Activated naive CD8-positive, alpha-beta T cell treated with anti-CD3 and anti-CD28 coated beads for 36 hours (primary cell): ENCODE data around the gene IPPK. TPM values are rescaled to one million over a fixed set of nuclear protein-coding genes. Genes with fewer than 3 reads are reported as not detected.
"Not testable (repeated sequence)": the region's sequence is repeated elsewhere in the genome, so short reads cannot be mapped to it uniquely, and the experiment has no call there.

Experiments used
- DNase-seq: peaks from one replicate; pipeline ENCODE4 v3.0.0; 2021
- H3K27ac Mint-ChIP-seq: one replicate; pipeline ENCODE4 v1.8.0; 2022; ENCODE audit warnings: mild to moderate bottlenecking, moderate library complexity, mixed read lengths
- H3K27me3 Mint-ChIP-seq: one replicate; pipeline ENCODE4 v1.8.0; 2022; ENCODE audit warnings: mild to moderate bottlenecking, mixed read lengths
- H3K36me3 Mint-ChIP-seq: one replicate; pipeline ENCODE4 v1.8.0; 2021; ENCODE audit warnings: mild to moderate bottlenecking, mixed read lengths
- H3K4me1 Mint-ChIP-seq: one replicate; pipeline ENCODE4 v1.8.0; 2021; ENCODE audit warnings: mixed read lengths
- H3K4me3 Mint-ChIP-seq: one replicate; pipeline ENCODE4 v1.8.0; 2022; ENCODE audit warnings: mild to moderate bottlenecking, moderate library complexity, mixed read lengths
- H3K9me3 Mint-ChIP-seq: one replicate; pipeline ENCODE4 v1.8.0; 2022; ENCODE audit warnings: mixed read lengths
- total RNA-seq, 2 experiments: library from RNA; stranded (reverse); gene quantifications; one replicate each; pipeline ENCODE4 v1.2.3, GENCODE V29; 2021

IPPK gene
- total RNA-seq, 2 experiments from 2014 or later, result 13.0 to 13.9 TPM

DNA sequence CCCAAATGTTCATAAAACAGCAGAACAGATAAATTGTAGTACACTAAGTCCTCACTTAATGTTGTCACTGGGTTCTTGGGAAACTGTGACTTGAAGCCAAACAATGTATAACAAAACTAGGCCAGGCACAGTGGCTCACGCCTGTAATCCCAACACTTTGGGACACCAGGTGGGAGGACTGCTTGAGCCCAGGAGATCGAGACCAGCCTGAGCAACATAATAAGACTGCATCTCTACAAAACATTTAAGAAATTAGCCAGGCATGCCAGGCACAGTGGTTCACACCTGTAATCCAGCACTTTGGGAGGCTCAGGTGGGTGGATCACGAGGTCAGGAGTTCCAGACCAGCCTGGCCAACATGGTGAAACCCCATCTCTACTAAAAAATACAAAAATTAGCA, 46.0 kb downstream of the IPPK start:
- H3K27ac Mint-ChIP-seq, DNase-seq, H3K4me1 Mint-ChIP-seq, H3K4me3 Mint-ChIP-seq, H3K9me3 Mint-ChIP-seq, H3K27me3 Mint-ChIP-seq: not testable (repeated sequence)
- H3K36me3 Mint-ChIP-seq, result peaks cover 22% of the 10 kb centered on the region

DNA sequence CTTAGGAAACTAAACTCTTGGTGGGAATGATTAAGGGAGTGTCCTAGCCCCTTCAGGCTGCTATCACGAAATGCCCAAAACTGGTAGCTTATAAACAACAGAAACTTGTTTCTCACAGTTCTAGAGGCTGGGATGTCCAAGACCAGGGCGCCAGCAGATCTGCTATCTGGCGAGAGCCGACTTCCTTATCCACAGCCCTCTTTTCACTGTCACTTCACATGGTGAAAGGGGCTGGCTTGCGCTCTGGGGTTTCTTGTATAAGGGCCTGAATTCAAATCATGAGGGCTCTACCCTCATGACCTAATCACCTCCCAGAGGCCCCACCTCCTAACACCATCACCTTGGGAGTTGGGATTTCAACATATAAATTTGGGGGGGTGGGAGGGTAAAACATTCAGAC, 49.1 kb downstream of the IPPK start:
- no peak for DNase-seq
- no peak overlapping the region for H3K27ac Mint-ChIP-seq
- no peak overlapping the region for H3K4me3 Mint-ChIP-seq
- peaks cover 4% of the 10 kb centered on the region for H3K4me1 Mint-ChIP-seq
- H3K9me3 Mint-ChIP-seq, result no peaks in the 10 kb centered on the region
- H3K27me3 Mint-ChIP-seq, result no peaks in the 10 kb centered on the region
- peaks cover 6% of the 10 kb centered on the region for H3K36me3 Mint-ChIP-seq

- Mint-ChIP-seq H3K27ac (no peak overlapping the region), H3K4me3 (no peak overlapping the region), H3K4me1 (no peaks in the 10 kb centered on the region), H3K36me3 (peaks cover 11% of the 10 kb centered on the region), H3K9me3 (no peaks in the 10 kb centered on the region), H3K27me3 (no peaks in the 10 kb centered on the region)
- no peak for DNase-seq
These were observed 50.2 kb downstream of the IPPK start for GRCh38 chr9:92619601-92620300.

DNA sequence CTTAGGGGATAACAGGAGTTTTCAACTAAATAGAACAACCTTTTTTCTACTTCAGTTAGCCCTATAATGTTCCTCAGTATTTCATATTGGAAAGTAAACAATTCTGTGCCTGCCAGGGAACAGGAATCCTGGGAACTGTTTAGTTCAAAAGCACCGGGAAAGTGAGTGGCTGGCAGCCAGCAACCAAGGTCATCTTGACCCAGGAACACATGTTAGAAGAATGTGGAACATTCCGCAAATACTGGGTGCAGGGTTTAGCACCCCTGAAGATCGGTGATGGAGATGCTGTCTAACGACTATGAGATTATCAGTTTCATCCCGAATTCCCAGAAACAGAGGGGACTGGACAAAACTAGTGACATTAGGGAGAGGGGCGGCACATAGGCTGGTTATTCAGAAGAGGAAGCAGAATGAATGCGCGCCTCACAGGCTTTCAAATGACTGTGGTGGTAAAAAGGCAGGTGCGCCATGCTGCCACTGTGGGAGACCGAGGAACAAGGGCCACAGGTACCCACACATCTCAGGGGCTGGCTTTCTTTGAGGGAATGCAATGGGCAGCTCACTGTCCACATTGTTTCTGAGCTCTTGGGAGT, 51.2 kb downstream of the IPPK start:
- DNase-seq, result no peak
- Mint-ChIP-seq H3K27me3 (no peaks in the 10 kb centered on the region), H3K27ac (no peak overlapping the region), H3K9me3 (no peaks in the 10 kb centered on the region), H3K36me3 (peaks cover 11% of the 10 kb centered on the region), H3K4me1 (no peaks in the 10 kb centered on the region), H3K4me3 (no peak overlapping the region)

DNA sequence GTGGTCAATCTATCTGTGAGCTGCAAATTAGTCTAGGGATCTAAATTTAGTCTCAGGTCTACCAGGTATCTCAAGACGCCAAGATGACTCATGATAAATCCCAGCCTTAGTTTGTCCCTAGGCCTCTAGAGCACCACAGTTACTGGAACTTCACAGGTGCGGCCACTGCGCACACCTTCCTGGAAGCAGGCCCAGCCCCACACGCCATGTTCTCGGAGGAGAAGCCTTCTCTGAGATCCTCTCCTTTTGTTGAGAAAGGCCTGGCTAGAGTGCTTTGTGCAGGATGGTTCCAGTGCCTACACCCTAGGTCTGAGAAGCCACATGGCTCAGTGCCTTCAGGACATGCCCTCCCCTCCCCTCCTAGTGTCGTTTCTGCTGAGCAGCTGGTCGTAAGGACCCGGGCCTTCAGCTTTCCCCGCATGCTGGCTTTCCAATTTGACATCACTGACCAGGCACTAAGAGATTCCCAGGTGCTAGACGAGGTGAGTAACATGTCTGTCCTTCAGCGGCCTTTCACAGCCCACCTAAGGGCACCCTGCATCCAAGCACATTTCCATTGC, 51.9 kb downstream of the IPPK start:
- H3K27ac Mint-ChIP-seq, result no peak overlapping the region
- H3K9me3 Mint-ChIP-seq, result no peaks in the 10 kb centered on the region
- H3K36me3 Mint-ChIP-seq, result peaks cover 12% of the 10 kb centered on the region
- H3K27me3 Mint-ChIP-seq, result no peaks in the 10 kb centered on the region
- DNase-seq, result no peak
- H3K4me1 Mint-ChIP-seq, result no peaks in the 10 kb centered on the region
- no peak overlapping the region for H3K4me3 Mint-ChIP-seq

DNA sequence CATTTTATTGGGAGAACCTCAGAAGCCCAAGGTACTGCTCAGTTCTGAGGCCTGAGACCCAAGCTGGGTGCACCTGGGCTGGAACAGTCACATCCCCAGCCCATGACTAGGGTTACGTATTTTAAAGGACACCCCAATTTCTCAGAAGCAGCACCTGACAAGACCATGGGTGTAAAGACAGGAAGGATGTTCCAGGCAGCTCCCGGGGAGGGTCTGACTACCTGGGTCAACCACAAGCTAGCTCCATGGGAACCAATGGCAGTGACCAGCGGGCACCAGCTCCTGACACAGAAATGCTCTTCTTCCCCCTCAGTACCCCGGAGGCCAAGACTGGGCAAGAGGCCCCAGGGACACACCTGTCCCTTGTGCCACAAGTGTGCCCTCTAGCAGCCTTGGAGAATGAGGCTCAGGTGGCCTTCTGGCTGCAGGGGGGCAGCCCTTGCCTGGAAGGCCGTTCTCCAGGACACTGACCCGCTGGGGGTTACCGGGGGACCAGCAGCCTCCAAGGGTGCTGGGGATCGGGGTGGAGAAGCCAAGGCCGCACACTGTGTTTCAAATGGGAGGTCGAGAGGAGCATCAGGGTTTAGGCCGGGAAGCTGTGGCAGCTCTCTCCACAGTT, 52.6 kb downstream of the IPPK start:
- Mint-ChIP-seq H3K4me1 (no peaks in the 10 kb centered on the region), H3K4me3 (no peak overlapping the region), H3K36me3 (peaks cover 12% of the 10 kb centered on the region), H3K9me3 (no peaks in the 10 kb centered on the region), H3K27me3 (no peaks in the 10 kb centered on the region), H3K27ac (no peak overlapping the region)
- DNase-seq, result no peak

- no peak for DNase-seq
- Mint-ChIP-seq H3K36me3 (peaks cover 14% of the 10 kb centered on the region), H3K27ac (no peak overlapping the region), H3K4me3 (no peak overlapping the region), H3K9me3 (no peaks in the 10 kb centered on the region), H3K27me3 (no peaks in the 10 kb centered on the region), H3K4me1 (no peaks in the 10 kb centered on the region)
These were observed 53.2 kb downstream of the IPPK start for GRCh38 chr9:92616655-92617111.

DNA sequence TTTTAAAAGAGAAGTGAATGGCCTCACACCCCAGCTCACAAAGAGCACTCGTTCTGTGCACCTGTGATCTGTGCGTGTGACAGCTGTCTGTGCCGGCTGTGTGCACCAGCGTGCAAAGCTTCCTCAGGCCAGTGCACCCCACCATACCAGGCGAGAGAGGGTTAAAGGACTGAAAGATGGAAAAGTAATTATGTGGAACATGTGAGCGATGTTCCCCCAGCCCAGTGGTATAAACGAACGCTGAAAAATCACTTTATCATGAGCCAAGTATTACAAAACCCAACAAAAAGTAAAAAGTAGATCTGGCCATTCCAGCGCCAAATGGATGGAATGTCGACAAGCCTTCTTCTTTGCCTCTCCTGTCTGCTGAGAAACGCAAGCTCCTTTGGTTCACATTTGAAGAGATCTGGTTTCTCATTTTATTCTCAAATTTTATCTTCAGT, 53.7 kb downstream of the IPPK start:
- DNase-seq, result no peak
- no peaks in the 10 kb centered on the region for H3K27me3 Mint-ChIP-seq
- H3K27ac Mint-ChIP-seq, result peak overlapping the region; percentile 39
- peaks cover 18% of the 10 kb centered on the region for H3K36me3 Mint-ChIP-seq
- H3K4me3 Mint-ChIP-seq, result no peak overlapping the region
- H3K4me1 Mint-ChIP-seq, result no peaks in the 10 kb centered on the region
- no peaks in the 10 kb centered on the region for H3K9me3 Mint-ChIP-seq

DNA sequence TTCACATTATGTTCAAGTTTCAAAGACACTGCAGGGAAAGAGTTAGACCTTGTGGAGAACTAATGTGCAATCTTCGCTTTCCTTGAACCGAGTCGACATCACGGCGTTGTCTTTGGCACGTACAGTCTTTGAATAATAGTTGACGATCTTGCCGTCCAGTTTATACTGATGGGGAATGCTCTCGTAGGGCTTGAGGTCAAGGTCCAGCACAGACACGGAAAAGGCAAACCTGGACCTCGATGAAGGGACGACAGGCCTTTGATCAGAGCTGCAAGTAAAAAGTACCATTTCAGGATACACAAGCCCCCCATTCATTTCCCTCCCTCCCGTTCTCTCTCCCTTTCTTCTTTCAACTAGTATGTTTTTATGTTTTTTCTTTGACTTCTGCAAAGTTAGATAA, 54.1 kb downstream of the IPPK start:
- Mint-ChIP-seq H3K27ac (peak overlapping the region; percentile 39), H3K9me3 (no peaks in the 10 kb centered on the region), H3K27me3 (no peaks in the 10 kb centered on the region), H3K4me1 (no peaks in the 10 kb centered on the region), H3K36me3 (peaks cover 19% of the 10 kb centered on the region), H3K4me3 (no peak overlapping the region)
- no peak for DNase-seq

GRCh38 chr9:92614763-92615461, 55.0 kb downstream of the IPPK start:
- H3K4me3 Mint-ChIP-seq, result no peak overlapping the region
- no peaks in the 10 kb centered on the region for H3K4me1 Mint-ChIP-seq
- H3K36me3 Mint-ChIP-seq, result peaks cover 19% of the 10 kb centered on the region
- H3K9me3 Mint-ChIP-seq, result no peaks in the 10 kb centered on the region
- no peaks in the 10 kb centered on the region for H3K27me3 Mint-ChIP-seq
- no peak for DNase-seq
- no peak overlapping the region for H3K27ac Mint-ChIP-seq

GRCh38 chr9:92614123-92614510, 55.8 kb downstream of the IPPK start:
- peaks cover 19% of the 10 kb centered on the region for H3K36me3 Mint-ChIP-seq
- H3K9me3 Mint-ChIP-seq, result no peaks in the 10 kb centered on the region
- H3K27me3 Mint-ChIP-seq, result no peaks in the 10 kb centered on the region
- H3K4me3 Mint-ChIP-seq, result no peak overlapping the region
- no peak overlapping the region for H3K27ac Mint-ChIP-seq
- no peaks in the 10 kb centered on the region for H3K4me1 Mint-ChIP-seq
- no peak for DNase-seq

GRCh38 chr9:92613268-92614122, 56.4 kb downstream of the IPPK start:
- Mint-ChIP-seq H3K4me3 (no peak overlapping the region), H3K27ac (no peak overlapping the region), H3K27me3 (no peaks in the 10 kb centered on the region), H3K36me3 (peaks cover 19% of the 10 kb centered on the region), H3K4me1 (no peaks in the 10 kb centered on the region), H3K9me3 (no peaks in the 10 kb centered on the region)
- no peak for DNase-seq

DNA sequence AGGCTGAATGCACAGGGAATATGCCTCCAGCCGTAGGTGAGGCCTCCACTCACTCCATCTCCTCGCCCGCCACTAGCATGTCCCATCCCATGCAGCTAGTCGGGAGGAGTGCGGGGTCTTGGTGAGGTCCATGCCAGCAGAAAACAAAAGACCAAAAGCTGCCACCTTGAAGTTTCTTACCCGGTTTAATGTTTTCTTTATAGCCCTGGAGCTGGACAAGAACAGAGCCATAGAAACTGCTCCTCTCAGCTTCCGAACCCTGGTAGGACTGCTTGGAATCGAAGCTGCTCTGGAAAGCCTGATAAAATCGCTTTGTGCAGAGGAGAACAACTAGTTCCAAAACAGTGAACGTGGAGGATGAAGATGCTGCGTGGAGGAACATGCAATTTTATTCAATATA, 57.1 kb downstream of the IPPK start:
- no peak overlapping the region for H3K4me3 Mint-ChIP-seq
- no peaks in the 10 kb centered on the region for H3K9me3 Mint-ChIP-seq
- DNase-seq, result no peak
- no peak overlapping the region for H3K27ac Mint-ChIP-seq
- H3K36me3 Mint-ChIP-seq, result peaks cover 19% of the 10 kb centered on the region
- H3K4me1 Mint-ChIP-seq, result no peaks in the 10 kb centered on the region
- no peaks in the 10 kb centered on the region for H3K27me3 Mint-ChIP-seq

- Mint-ChIP-seq H3K27me3 (no peaks in the 10 kb centered on the region), H3K36me3 (peaks cover 19% of the 10 kb centered on the region), H3K4me1 (peaks cover under 1% of the 10 kb centered on the region), H3K9me3 (no peaks in the 10 kb centered on the region), H3K4me3 (no peak overlapping the region), H3K27ac (no peak overlapping the region)
- no peak for DNase-seq
These were observed 57.6 kb downstream of the IPPK start for GRCh38 chr9:92612292-92612691.
